ENCODE data around the gene SLC39A11. TPM values are rescaled to one million over a fixed set of nuclear protein-coding genes. Genes with fewer than 3 reads are reported as not detected.
A peak's percentile ranks its signal among the peaks of the same experiment; 100 is the strongest.

Gene SLC39A11
- total and polyA plus RNA-seq, 8 donors: 13.6 to 49.0 (median 17.5) TPM

DNA sequence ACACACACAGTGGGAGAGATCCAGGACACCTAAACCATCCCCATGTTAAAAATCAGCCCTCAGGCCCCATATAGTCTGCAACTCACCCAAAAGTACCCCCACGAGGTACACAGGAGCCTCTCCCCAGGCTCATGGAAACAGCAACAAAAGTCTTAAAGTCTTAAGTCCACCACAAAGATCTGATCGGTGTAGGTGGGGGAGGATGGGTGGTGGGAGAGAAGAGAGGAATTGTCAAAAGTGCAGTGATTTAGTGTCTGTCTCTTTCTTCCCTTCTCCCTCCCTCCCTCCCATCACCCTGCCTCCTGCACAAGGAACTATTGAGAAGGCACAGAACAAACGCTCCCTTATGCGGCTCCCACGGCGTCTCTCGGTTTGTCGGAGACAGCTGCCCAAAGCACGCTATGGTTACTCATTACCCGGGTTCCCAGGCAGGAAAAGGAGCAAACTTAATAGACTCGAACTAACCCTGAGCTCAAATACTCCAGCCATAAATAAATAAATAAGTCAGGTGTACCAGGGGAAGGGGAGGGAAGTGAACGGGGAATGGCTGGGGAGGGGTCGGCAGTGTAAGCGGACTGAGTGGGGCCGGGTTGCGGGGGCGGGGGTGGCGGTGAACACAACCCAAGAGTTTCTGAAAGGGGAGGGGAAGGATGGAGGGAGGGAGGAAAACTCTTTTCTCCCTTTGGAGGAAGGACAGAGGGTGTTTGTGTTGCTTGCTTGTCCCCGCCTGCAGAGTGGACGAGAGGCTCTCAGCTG, 477.4 kb downstream of the SLC39A11 start:
- TF ChIP-seq, protein P1, sequence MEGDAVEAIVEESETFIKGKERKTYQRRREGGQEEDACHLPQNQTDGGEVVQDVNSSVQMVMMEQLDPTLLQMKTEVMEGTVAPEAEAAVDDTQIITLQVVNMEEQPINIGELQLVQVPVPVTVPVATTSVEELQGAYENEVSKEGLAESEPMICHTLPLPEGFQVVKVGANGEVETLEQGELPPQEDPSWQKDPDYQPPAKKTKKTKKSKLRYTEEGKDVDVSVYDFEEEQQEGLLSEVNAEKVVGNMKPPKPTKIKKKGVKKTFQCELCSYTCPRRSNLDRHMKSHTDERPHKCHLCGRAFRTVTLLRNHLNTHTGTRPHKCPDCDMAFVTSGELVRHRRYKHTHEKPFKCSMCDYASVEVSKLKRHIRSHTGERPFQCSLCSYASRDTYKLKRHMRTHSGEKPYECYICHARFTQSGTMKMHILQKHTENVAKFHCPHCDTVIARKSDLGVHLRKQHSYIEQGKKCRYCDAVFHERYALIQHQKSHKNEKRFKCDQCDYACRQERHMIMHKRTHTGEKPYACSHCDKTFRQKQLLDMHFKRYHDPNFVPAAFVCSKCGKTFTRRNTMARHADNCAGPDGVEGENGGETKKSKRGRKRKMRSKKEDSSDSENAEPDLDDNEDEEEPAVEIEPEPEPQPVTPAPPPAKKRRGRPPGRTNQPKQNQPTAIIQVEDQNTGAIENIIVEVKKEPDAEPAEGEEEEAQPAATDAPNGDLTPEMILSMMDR (IDR thresholded peaks at IDR 0.05): no peak
- Histone ChIP-seq H3K4me3 (no peak overlapping the region), H3K36me3 (no peaks in the 10 kb centered on the region), H3K4me1 (peaks cover 0 to 9% of the 10 kb centered on the region in 2 donors), H3K27me3 (peaks cover 0 to 43% of the 10 kb centered on the region in 2 donors), H3K9me3 (no peaks in the 10 kb centered on the region), H3K27ac (no peak overlapping the region)
- intact Hi-C loops (cut with DNase I): no loop called here
- DNase-seq (peak in 1 of 4 donors; percentile 64), ATAC-seq (peak; percentile 23)

DNA sequence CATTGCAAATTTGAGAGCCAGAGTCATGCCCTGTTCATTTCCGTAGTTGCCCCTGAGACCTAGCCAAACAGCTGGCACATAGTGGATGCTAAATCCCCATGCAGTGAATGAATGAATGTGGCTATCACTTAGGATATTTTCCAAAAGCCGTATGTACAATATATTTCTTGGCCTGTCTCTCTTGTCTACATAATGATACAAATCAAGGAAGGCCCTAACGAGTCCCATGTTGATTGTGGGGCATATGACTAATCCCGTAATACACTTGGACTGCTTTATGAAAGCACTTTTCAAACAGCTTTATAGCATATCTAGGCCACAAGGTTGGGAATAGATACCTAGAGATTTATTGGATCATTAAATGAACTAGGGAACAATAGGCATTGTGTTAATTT, 478.0 kb downstream of the SLC39A11 start:
- Histone ChIP-seq H3K4me1 (peaks cover 0 to 9% of the 10 kb centered on the region in 2 donors), H3K4me3 (no peak overlapping the region), H3K36me3 (no peaks in the 10 kb centered on the region), H3K9me3 (no peaks in the 10 kb centered on the region), H3K27me3 (peaks cover 0 to 43% of the 10 kb centered on the region in 2 donors), H3K27ac (no peak overlapping the region)
- DNase-seq (no peak), ATAC-seq (no peak)
- TF ChIP-seq, protein P1 (IDR thresholded peaks at IDR 0.05): no peak
- intact Hi-C loops (cut with DNase I): no loop called here

DNA sequence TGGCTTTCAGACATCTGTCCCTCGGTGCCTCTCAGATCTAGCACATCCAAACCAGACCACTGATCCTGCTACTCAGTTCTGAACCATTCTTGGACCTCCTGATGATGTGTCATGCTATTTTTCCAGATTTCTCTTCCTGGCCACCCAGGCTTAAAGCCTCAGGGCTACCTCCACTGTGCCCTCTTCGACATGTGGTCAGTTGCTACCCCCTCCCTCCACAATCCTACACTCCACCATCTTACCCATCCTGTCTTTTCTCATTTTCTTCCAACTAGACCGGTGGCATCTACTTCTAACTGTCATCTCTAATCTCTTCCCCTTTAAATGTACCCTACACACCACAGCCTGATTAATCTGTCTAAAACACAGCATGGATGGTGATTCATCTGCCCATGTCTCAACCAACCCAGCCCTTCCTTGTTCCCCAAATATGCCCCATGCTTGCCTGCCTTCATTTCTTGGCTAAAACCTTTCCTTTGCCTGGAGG, 478.6 kb downstream of the SLC39A11 start:
- DNase-seq (no peak), ATAC-seq (peak; percentile 14)
- Histone ChIP-seq H3K36me3 (no peaks in the 10 kb centered on the region), H3K27me3 (peaks cover 0 to 37% of the 10 kb centered on the region in 2 donors), H3K4me1 (peaks cover 0 to 9% of the 10 kb centered on the region in 2 donors), H3K9me3 (no peaks in the 10 kb centered on the region), H3K27ac (no peak overlapping the region), H3K4me3 (no peak overlapping the region)
- TF ChIP-seq, protein P1 (IDR thresholded peaks at IDR 0.05): no peak
- intact Hi-C loops (cut with DNase I): no loop called here

DNA sequence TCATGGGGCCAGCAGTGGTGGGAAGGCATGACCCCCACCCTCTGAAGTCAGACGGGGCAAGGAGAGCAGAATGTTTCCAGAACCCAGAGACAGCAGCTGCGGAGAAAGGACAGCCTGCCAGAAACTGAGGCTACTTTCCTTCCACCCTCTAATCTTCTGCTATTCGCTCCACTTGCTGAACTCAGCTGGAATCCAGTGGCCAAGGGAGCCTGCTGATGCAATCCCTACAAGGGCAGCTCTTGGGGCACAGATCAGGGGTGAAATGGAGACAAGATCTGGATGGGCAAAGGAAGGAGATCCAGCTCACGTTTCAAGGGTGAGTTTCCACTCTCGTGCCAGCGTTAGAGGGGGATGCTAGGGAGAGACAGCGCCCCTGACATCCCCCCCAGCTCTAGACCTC, 479.1 kb downstream of the SLC39A11 start:
- intact Hi-C loops (cut with DNase I): no loop called here
- peaks cover 0 to 33% of the 10 kb centered on the region in 2 donors for H3K27me3 ChIP-seq
- no peaks in the 10 kb centered on the region for H3K9me3 ChIP-seq
- H3K4me3 ChIP-seq: no peak overlapping the region
- no peaks in the 10 kb centered on the region for H3K36me3 ChIP-seq
- no peak overlapping the region for H3K27ac ChIP-seq
- TF ChIP-seq, protein P1 (IDR thresholded peaks at IDR 0.05): no peak
- peaks cover 0 to 6% of the 10 kb centered on the region in 2 donors for H3K4me1 ChIP-seq
- no peak for ATAC-seq
- DNase-seq: no peak

DNA sequence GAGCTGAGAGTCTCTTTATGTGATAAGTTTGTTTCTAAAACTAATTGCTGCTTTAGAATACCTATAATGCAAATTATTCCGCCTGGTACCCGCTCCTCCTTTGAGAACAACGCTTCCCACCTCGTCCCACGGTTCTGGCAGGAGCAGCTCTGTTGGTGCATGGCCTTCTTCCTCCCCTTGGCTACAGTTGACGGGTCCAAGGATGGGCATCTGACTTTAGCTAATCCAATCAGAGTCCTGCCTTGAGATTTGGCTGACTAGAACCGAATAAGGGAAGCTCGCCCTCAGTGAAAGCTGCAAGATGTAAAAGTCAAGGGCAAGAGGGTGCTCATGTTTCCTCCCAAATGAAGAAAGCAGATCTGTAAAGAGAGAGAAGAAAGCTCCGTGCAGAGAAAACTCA, 481.3 kb downstream of the SLC39A11 start:
- intact Hi-C loops (cut with DNase I): no loop called here
- Histone ChIP-seq H3K27ac (no peak overlapping the region), H3K9me3 (peaks cover 0 to 6% of the 10 kb centered on the region in 2 donors), H3K36me3 (no peaks in the 10 kb centered on the region), H3K4me3 (no peak overlapping the region), H3K27me3 (peaks cover 0 to 17% of the 10 kb centered on the region in 2 donors), H3K4me1 (no peaks in the 10 kb centered on the region)
- TF ChIP-seq, protein P1 (IDR thresholded peaks at IDR 0.05): no peak
- ATAC-seq (no peak), DNase-seq (no peak)
